Coronary artery (tissue), 2 donors: ENCODE results near the gene A4GALT.

Source experiments
- DNase-seq: peaks from one replicate; pipeline ENCODE4 v3.0.0-alpha.2; 2017; ENCODE audit warnings: low spot score
- H3K27ac ChIP-seq, 2 donors: fragments of 200-600 bp; sonication (generic); one replicate each; pipeline ENCODE4 v1.5.1; 2016 to 2019
- H3K4me3 ChIP-seq: fragments of 200-600 bp; sonication (generic); 2 replicates; pipeline ENCODE4 v1.5.1; 2016; ENCODE audit warnings: mild to moderate bottlenecking, moderate library complexity
- CTCF ChIP-seq: fragments of 200-600 bp; sonication (generic); IDR thresholded peaks from one replicate; pipeline ENCODE4 v1.5.1; 2019; ENCODE audit warnings: antibody characterized with exemption

A4GALT gene

GRCh38 chr22:42645341-42645937 is 75.2 kb downstream of the A4GALT start:
- no peak for TF ChIP-seq CTCF
- Histone ChIP-seq H3K27ac (peak overlapping the region; percentile 83 to 92), H3K4me3 (peak overlapping the region; percentile 96)
- DNase-seq: no peak

- no peak for DNase-seq
- peak overlapping the region; percentile 96 for H3K4me3 ChIP-seq
- TF ChIP-seq CTCF: no peak
Measured at GRCh38 chr22:42644422-42645340, 76.0 kb downstream of the A4GALT start.

GRCh38 chr22:42643634-42644421 is 76.8 kb downstream of the A4GALT start:
- DNase-seq: no peak
- Histone ChIP-seq H3K27ac (peak overlapping the region; percentile 83 to 92), H3K4me3 (peak overlapping the region; percentile 96)
- no peak for TF ChIP-seq CTCF

More at GRCh38 chr22:42644422-42645340, 76.0 kb downstream of the A4GALT start:
- peak overlapping the region; percentile 83 to 92 for H3K27ac ChIP-seq

- Histone ChIP-seq H3K27ac (peak overlapping the region; percentile 83 to 92), H3K4me3 (peak overlapping the region; percentile 96)
- DNase-seq: no peak
- TF ChIP-seq CTCF: no peak
Measured at GRCh38 chr22:42642806-42643633, 77.7 kb downstream of the A4GALT start.
